Stomach (tissue), 9 donors: ENCODE data around the gene GCNT1. TPM values are rescaled to one million over a fixed set of nuclear protein-coding genes. Genes with fewer than 3 reads are reported as not detected.
A peak's percentile ranks its signal among the peaks of the same experiment; 100 is the strongest.
"Not testable (repeated sequence)": the region's sequence is repeated elsewhere in the genome, so short reads cannot be mapped to it uniquely, and the experiment has no call there.

ENCODE experiments used
- DNase-seq, 2 donors: peaks; one replicate each; pipeline versions ENCODE4 v3.0.0 to v3.0.0-alpha.2; 2013 to 2019
- H3K27ac ChIP-seq, 5 donors: fragments of 200-600 bp in 4 of 5; sonication (generic) in 4 of 5; one replicate each; pipeline ENCODE4 v1.5.1; 2013 to 2019; ENCODE audit warnings: mild to moderate bottlenecking in 1 of 5, moderate library complexity in 1 of 5
- H3K27me3 ChIP-seq, 3 donors: fragments of 200-600 bp; sonication (generic); one replicate each; pipeline ENCODE4 v1.5.1; 2017 to 2019; ENCODE audit warnings: mixed run types in 1 of 3
- H3K36me3 ChIP-seq, 4 donors: fragments of 200-600 bp; sonication (generic); 1 replicate in 3 of 4; 2 replicates in 1 of 4; pipeline ENCODE4 v1.5.1; 2016 to 2019
- H3K4me1 ChIP-seq, 4 donors: fragments of 200-600 bp; sonication (generic); one replicate each; pipeline ENCODE4 v1.5.1; 2016 to 2019
- H3K4me3 ChIP-seq, 4 donors: fragments of 200-600 bp; sonication (generic) in 3 of 4; one replicate each; pipeline ENCODE4 v1.5.1; 2016 to 2019; ENCODE audit warnings: mild to moderate bottlenecking in 1 of 4
- H3K9me3 ChIP-seq, 4 donors: fragments of 200-600 bp; sonication (generic); one replicate each; pipeline ENCODE4 v1.5.1; 2016 to 2019
- CTCF ChIP-seq, 7 experiments: fragments of 450-650 bp in 4 of 7; fragments of 200-600 bp in 3 of 7; sonication (generic) in 3 of 7; IDR thresholded peaks; one replicate each; pipeline ENCODE4 v1.5.1; 2016 to 2019; ENCODE audit warnings: antibody characterized with exemption in 7 of 7, control low read depth in 2 of 7, mild to moderate bottlenecking in 1 of 7
- EP300 ChIP-seq: sonication (generic); formaldehyde crosslinking; IDR thresholded peaks from one replicate; pipeline ENCODE4 v1.6.1; 2017; ENCODE audit warnings: antibody characterized with exemption
- POLR2A ChIP-seq, 4 donors: fragments of 450-650 bp; IDR thresholded peaks; one replicate each; pipeline ENCODE4 v1.6.1; 2016; ENCODE audit warnings: antibody characterized with exemption in 4 of 4, control low read depth in 2 of 4, mild to moderate bottlenecking in 1 of 4, moderate library complexity in 1 of 4
- POLR2AphosphoS5 ChIP-seq, 3 donors: sonication (generic); formaldehyde crosslinking; IDR thresholded peaks; one replicate each; pipeline ENCODE4 v1.6.1; 2016; ENCODE audit warnings: antibody characterized with exemption in 3 of 3
- WGBS, 5 donors: extraction: QIAGEN DNeasy Blood & Tissue Kit in 3 of 5; methylation state at CpG; one replicate each; pipeline versions ENCODE4 v1.1.5 to v1.1.7; 2013 to 2018; 5-methylcytosine and 5-hydroxymethylcytosine counted together
- intact Hi-C: fragments of 100-400 bp; cut with DNase I; formaldehyde crosslinking; loops from one replicate; pipeline ENCODE4 v1.15.1; 2023; ENCODE audit warnings: low total_unique reads
- polyA plus RNA-seq, 3 donors: library from polyadenylated mRNA; stranded (reverse); fragments of 200-250 nt; gene quantifications; one replicate each; pipeline ENCODE4 v1.2.3, GENCODE V29; 2013
- total RNA-seq, 5 donors: library from RNA; depleted of rRNA; stranded (reverse); fragments of >200 nt; gene quantifications; one replicate each; pipeline versions ENCODE4 v1.1.0 to v1.2.3, GENCODE V29; 2014 to 2016
- donor health status: healthy with polysubstance abuse.
- donor health status: Bipolar disorder and iron deficiency.
- donor health status: healthy.

The GCNT1 gene
- total and polyA plus RNA-seq, 8 donors: 3.1 to 136 (median 11.6) TPM

GRCh38 chr9:76519075-76519835 is 60.3 kb downstream of the GCNT1 start:
- DNase-seq: peak in 1 of 2 donors; percentile 46
- Histone ChIP-seq H3K4me1 (peaks cover 0 to 6% (median 2%) of the 10 kb centered on the region in 4 donors), H3K9me3 (no peaks in the 10 kb centered on the region), H3K27ac (peak overlapping the region in 1 of 5 donors; percentile 32), H3K4me3 (no peak overlapping the region), H3K36me3 (no peaks in the 10 kb centered on the region), H3K27me3 (no peaks in the 10 kb centered on the region)
- WGBS, 5 donors: 57 to 72% (median 60%) methylated on average over 8 of the region's 8 CpGs
- intact Hi-C loops: no loop called here
- TF ChIP-seq POLR2AphosphoS5 (IDR thresholded peaks at IDR 0.05) (no peak), CTCF (IDR thresholded peaks at IDR 0.05) (no peak), POLR2A (IDR thresholded peaks at IDR 0.05) (no peak), EP300 (no peak)

GRCh38 chr9:76521244-76521681 is 62.3 kb downstream of the GCNT1 start:
- Histone ChIP-seq H3K27me3 (no peaks in the 10 kb centered on the region), H3K27ac (peak overlapping the region; percentile 24 to 72 (median 53)), H3K4me3 (no peak overlapping the region), H3K36me3 (no peaks in the 10 kb centered on the region), H3K9me3 (no peaks in the 10 kb centered on the region), H3K4me1 (peaks cover under 1 to 10% (median 6%) of the 10 kb centered on the region in 4 donors)
- peak in 1 of 2 donors; percentile 60 for DNase-seq
- intact Hi-C loops: no loop called here
- WGBS, 5 donors: 26 to 57% (median 46%) methylated on average over 6 of the region's 6 CpGs
- TF ChIP-seq CTCF (IDR thresholded peaks at IDR 0.05) (no peak), POLR2AphosphoS5 (IDR thresholded peaks at IDR 0.05) (peak in 2 of 3 donors; percentile 22 to 50), EP300 (no peak), POLR2A (IDR thresholded peaks at IDR 0.05) (no peak)

GRCh38 chr9:76521906-76522305 is 62.9 kb downstream of the GCNT1 start:
- WGBS, 5 donors: 32 to 61% (median 51%) methylated on average over 3 of the region's 3 CpGs
- intact Hi-C loops: no loop called here
- Histone ChIP-seq H3K4me1 (peaks cover 4 to 10% (median 7%) of the 10 kb centered on the region in 4 donors), H3K4me3 (no peak overlapping the region), H3K36me3 (no peaks in the 10 kb centered on the region), H3K27me3 (no peaks in the 10 kb centered on the region), H3K27ac (peak overlapping the region; percentile 40 to 72 (median 65)), H3K9me3 (no peaks in the 10 kb centered on the region)
- no peak for TF ChIP-seq CTCF (IDR thresholded peaks at IDR 0.05)
- TF ChIP-seq POLR2AphosphoS5 (IDR thresholded peaks at IDR 0.05): no peak
- no peak for TF ChIP-seq EP300
- TF ChIP-seq POLR2A (IDR thresholded peaks at IDR 0.05): no peak
- no peak for DNase-seq

GRCh38 chr9:76523617-76524200 is 64.7 kb downstream of the GCNT1 start:
- H3K4me3 ChIP-seq, H3K36me3 ChIP-seq, H3K4me1 ChIP-seq, H3K9me3 ChIP-seq, H3K27me3 ChIP-seq, DNase-seq, H3K27ac ChIP-seq, intact Hi-C loops: not testable (repeated sequence)
- WGBS, 5 donors: 73 to 96% (median 93%) methylated on average over 6 to 36 of the region's 36 CpGs
